GM12878 (cell line): ENCODE results near the gene C1orf21. TPM values are rescaled to one million over a fixed set of nuclear protein-coding genes. Genes with fewer than 3 reads are reported as not detected.

Source experiments
- ATAC-seq: fragments of 200-7000 bp; cut with Tn5 transposase; 3 replicates; pipeline ENCODE4 v1.9.1; 2020; ENCODE audit warnings: mild to moderate bottlenecking, moderate library complexity
- BruUV-seq: library from RNA; stranded (reverse); fragments of 400-500 nt; replicated peaks from 2 replicates; lab custom pipeline; 2021; lab: Mats Ljungman, UMichigan
- CTCF ChIA-PET: fragments of 300-600 bp; sonication (Branson Sonifier 250); formaldehyde crosslinking; extraction: SDS; loops from one replicate; lab custom pipeline; 2021; ENCODE audit warnings: inconsistent platforms; lab: Yijun Ruan, JAX
- POLR2A ChIA-PET: fragments of 350-600 bp; formaldehyde crosslinking; extraction: SDS; loops from one replicate; lab custom pipeline; 2021; ENCODE audit warnings: inconsistent platforms; lab: Charles Lee
- RAD21 ChIA-PET: fragments of 300-600 bp; sonication (Branson Sonifier 250); formaldehyde crosslinking; loops from one replicate; lab custom pipeline; 2023; ENCODE audit warnings: antibody characterized with exemption; ENCODE audit not compliant: unreplicated experiment; lab: Charles Lee
- SMC1A ChIA-PET: fragments of 300-600 bp; sonication (Branson Sonifier 250); formaldehyde crosslinking; loops from one replicate; lab custom pipeline; 2023; ENCODE audit not compliant: unreplicated experiment, uncharacterized antibody; lab: Charles Lee
- DNase-seq: peaks from one replicate; pipeline ENCODE4 v3.0.0-alpha.2; 2011; ENCODE audit warnings: low read depth, low spot score
- FAIRE-seq: peaks from 3 replicates; lab custom pipeline; 2011; peaks lifted over from hg19 to GRCh38; lab: Jason Lieb, UNC
- H2AFZ ChIP-seq: 2 replicates; pipeline ENCODE4 v1.6.0; 2011; ENCODE audit warnings: low read depth, low read length, control low read depth; ENCODE audit not compliant: control insufficient read depth
- H3K27ac ChIP-seq: 2 replicates; pipeline ENCODE4 v1.5.1; 2011; ENCODE audit warnings: control low read depth; ENCODE audit not compliant: control insufficient read depth, insufficient read depth
- H3K27me3 ChIP-seq, 2 experiments: replicated peaks in 1 of 2; 2 replicates each; pipeline versions ENCODE4 v1.6.0 to v1.6.1; 2011; ENCODE audit warnings: low read length in 1 of 2; ENCODE audit not compliant: control insufficient read depth in 2 of 2, insufficient read depth in 2 of 2
- H3K36me3 ChIP-seq, 2 experiments: 2 replicates each; pipeline ENCODE4 v1.5.1; 2011; ENCODE audit warnings: low read length in 1 of 2; ENCODE audit not compliant: control insufficient read depth in 2 of 2, insufficient read depth in 2 of 2
- H3K4me1 ChIP-seq: 2 replicates; pipeline ENCODE4 v1.6.1; 2011; ENCODE audit warnings: mild to moderate bottlenecking, low read length, moderate library complexity, mixed read lengths; ENCODE audit not compliant: control insufficient read depth, insufficient read depth
- H3K4me2 ChIP-seq: 2 replicates; pipeline ENCODE4 v1.6.0; 2011; ENCODE audit warnings: control low read depth; ENCODE audit not compliant: control insufficient read depth, insufficient read depth
- H3K4me3 ChIP-seq: fragments of 200-600 bp; sonication (generic); 2 replicates; pipeline ENCODE4 v1.5.1; 2016
- H3K79me2 ChIP-seq: 2 replicates; pipeline ENCODE4 v1.6.0; 2011; ENCODE audit warnings: low read length; ENCODE audit not compliant: control insufficient read depth, insufficient read depth
- H3K9ac ChIP-seq: 2 replicates; pipeline ENCODE4 v1.8.0; 2011; ENCODE audit warnings: low read length, control low read depth, mixed read lengths; ENCODE audit not compliant: control insufficient read depth, insufficient read depth
- H3K9me3 ChIP-seq: replicated peaks from 3 replicates; pipeline ENCODE4 v1.5.1; 2011; ENCODE audit warnings: mild to moderate bottlenecking, low read length; ENCODE audit not compliant: control insufficient read depth, insufficient read depth
- H4K20me1 ChIP-seq: 2 replicates; pipeline ENCODE4 v1.6.0; 2011; ENCODE audit not compliant: control insufficient read depth, insufficient read depth
- ATF7 ChIP-seq: fragments of 450-650 bp; IDR thresholded peaks from 2 replicates; pipeline ENCODE4 v1.6.1; 2016; ENCODE audit warnings: low read depth, mild to moderate bottlenecking
- CBFB ChIP-seq: IDR thresholded peaks from 2 replicates; pipeline ENCODE4 v1.6.1; 2016; ENCODE audit warnings: antibody characterized with exemption, low read depth
- CEBPB ChIP-seq, 2 experiments: fragments of 150-350 bp in 1 of 2; IDR thresholded peaks; 2 replicates each; pipeline ENCODE4 v1.6.1; 2012 to 2014; ENCODE audit warnings: low read depth in 2 of 2, low read length in 2 of 2, borderline replicate concordance in 1 of 2, inconsistent platforms in 1 of 2
- E2F4 ChIP-seq: IDR thresholded peaks from 2 replicates; pipeline ENCODE4 v1.6.1; 2012; ENCODE audit warnings: low read depth, low read length, improper control_type of control experiment
- ESRRA ChIP-seq: IDR thresholded peaks from 2 replicates; pipeline ENCODE4 v1.6.1; 2012; ENCODE audit warnings: mild to moderate bottlenecking, low read length, improper control_type of control experiment
- EZH2 ChIP-seq: IDR thresholded peaks from 2 replicates; pipeline ENCODE4 v1.6.1; 2012; ENCODE audit warnings: low read depth, mild to moderate bottlenecking, control low read depth, inconsistent platforms, low read length, borderline replicate concordance; ENCODE audit not compliant: control insufficient read depth
- IRF3 ChIP-seq: fragments of 450-650 bp; IDR thresholded peaks from 2 replicates; pipeline ENCODE4 v1.6.1; 2014; ENCODE audit warnings: mild to moderate bottlenecking
- KLF5 ChIP-seq: fragments of 450-650 bp; IDR thresholded peaks from 2 replicates; pipeline ENCODE4 v1.6.1; 2014; ENCODE audit warnings: mild to moderate bottlenecking; ENCODE audit not compliant: partially characterized antibody
- POLR2AphosphoS5 ChIP-seq: IDR thresholded peaks from 2 replicates; pipeline ENCODE4 v1.6.1; 2011; ENCODE audit warnings: mild to moderate bottlenecking, low read length, inconsistent platforms
- RBBP5 ChIP-seq: fragments of 200-600 bp; sonication (generic); conservative IDR thresholded peaks from 2 replicates; pipeline ENCODE4 v1.6.1; 2016
- SIN3A ChIP-seq: IDR thresholded peaks from 2 replicates; pipeline ENCODE4 v1.6.1; 2012; ENCODE audit warnings: low read depth, low read length, improper control_type of control experiment
- SMC3 ChIP-seq: IDR thresholded peaks from 2 replicates; pipeline ENCODE4 v1.6.1; 2011; ENCODE audit warnings: low read length, improper control_type of control experiment, borderline replicate concordance
- TARDBP ChIP-seq: IDR thresholded peaks from 2 replicates; pipeline ENCODE4 v1.6.1; 2016; ENCODE audit warnings: borderline replicate concordance
- TCF3 ChIP-seq: IDR thresholded peaks from 2 replicates; pipeline ENCODE4 v1.6.1; 2012; ENCODE audit warnings: low read depth, mild to moderate bottlenecking, low read length, borderline replicate concordance; ENCODE audit not compliant: insufficient read depth
- YY1 ChIP-seq: IDR thresholded peaks from 2 replicates; pipeline ENCODE4 v1.6.1; 2011; ENCODE audit warnings: low read depth, mild to moderate bottlenecking, low read length
- ZNF622 ChIP-seq: fragments of 450-650 bp; IDR thresholded peaks from 2 replicates; pipeline ENCODE4 v1.6.1; 2017; ENCODE audit warnings: mild to moderate bottlenecking, inconsistent platforms
- WGBS: methylation state at CpG from one replicate; pipeline ENCODE4 v1.1.6; 2016; ENCODE audit warnings: low lambda C conversion rate; ENCODE audit not compliant: insufficient replicate concordance, insufficient coverage; ENCODE audit errors: missing lambda C conversion rate; 5-methylcytosine and 5-hydroxymethylcytosine counted together
- in situ Hi-C: fragments of 300-500 bp; cut with MboI; formaldehyde crosslinking; loops from 9 replicates; pipeline ENCODE4 v1.14.3; 2018; ENCODE audit warnings: mixed read lengths
- intact Hi-C: fragments of 100-400 bp; cut with micrococcal nuclease; formaldehyde crosslinking; loops from one replicate; pipeline ENCODE4 v1.14.2; 2022; ENCODE audit not compliant: unreplicated experiment
- polyA plus RNA-seq, 11 experiments: library from polyadenylated mRNA; depleted of rRNA in 4 of 11; unstranded in 6 of 11; stranded (reverse) in 5 of 11; fragments of >200 nt; fragmentation: Nextera tagmentation in 4 of 11; fragmentation: Illumina TruSeq in 1 of 11; extraction: Ambion mirVana in 4 of 11; extraction: Trizol in 1 of 11; gene quantifications; 1 replicate in 1 of 11; 2 replicates in 10 of 11; pipeline versions ENCODE4 v1.2.1 to v1.2.3, GENCODE V29; 2011 to 2016; ENCODE audit warnings: inconsistent platforms in 2 of 11, missing spikeins in 2 of 11, low read depth in 1 of 11
- total RNA-seq, 4 experiments: library from RNA; depleted of rRNA in 3 of 4; stranded (reverse); fragments of >200 nt in 3 of 4; fragmentation: Illumina TruSeq in 1 of 4; extraction: Trizol in 1 of 4; gene quantifications; 2 replicates each; pipeline versions ENCODE4 v1.2.1 to v1.2.3, GENCODE V29; 2013 to 2021
- TF ChIP-seq, protein P1 (sequence below): fragments of 450-650 bp; IDR thresholded peaks from 2 replicates; pipeline ENCODE4 v1.6.1; 2017; ENCODE audit warnings: mild to moderate bottlenecking, low read depth, inconsistent platforms; ENCODE audit not compliant: poor library complexity, severe bottlenecking
- TF ChIP-seq, protein P2 (sequence below): fragments of 450-650 bp; IDR thresholded peaks from 2 replicates; pipeline ENCODE4 v1.6.1; 2017; ENCODE audit warnings: antibody characterized with exemption, mild to moderate bottlenecking, moderate library complexity

Gene C1orf21
- total and polyA plus RNA-seq, 10 of the 15 experiments (the other 5 are each of a cell fraction or from before 2014, with no cell fraction given), result 0.03 to 1.6 (median 0.17) TPM; not detected in 3

DNA sequence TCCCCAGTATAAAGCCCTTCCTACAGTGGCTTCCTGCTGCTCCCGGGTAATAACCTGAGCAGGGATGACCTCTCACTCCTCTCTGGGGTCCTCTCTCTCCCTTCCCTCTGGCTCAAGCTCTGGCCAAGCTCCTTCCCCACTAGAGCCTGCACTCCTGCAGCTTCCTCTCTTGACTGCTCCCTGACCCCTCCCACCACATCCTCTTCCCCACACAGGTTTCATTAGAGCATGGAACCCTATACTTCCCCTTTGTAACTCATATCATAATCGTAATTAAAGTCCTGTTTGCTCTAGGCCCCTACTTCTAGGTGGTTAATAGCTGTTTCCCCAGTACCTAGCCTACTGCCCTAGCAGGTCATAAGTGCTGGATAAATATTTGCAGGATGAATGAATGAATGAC, 146.2 kb downstream of the C1orf21 start (continued):
- TF ChIP-seq, protein P1, sequence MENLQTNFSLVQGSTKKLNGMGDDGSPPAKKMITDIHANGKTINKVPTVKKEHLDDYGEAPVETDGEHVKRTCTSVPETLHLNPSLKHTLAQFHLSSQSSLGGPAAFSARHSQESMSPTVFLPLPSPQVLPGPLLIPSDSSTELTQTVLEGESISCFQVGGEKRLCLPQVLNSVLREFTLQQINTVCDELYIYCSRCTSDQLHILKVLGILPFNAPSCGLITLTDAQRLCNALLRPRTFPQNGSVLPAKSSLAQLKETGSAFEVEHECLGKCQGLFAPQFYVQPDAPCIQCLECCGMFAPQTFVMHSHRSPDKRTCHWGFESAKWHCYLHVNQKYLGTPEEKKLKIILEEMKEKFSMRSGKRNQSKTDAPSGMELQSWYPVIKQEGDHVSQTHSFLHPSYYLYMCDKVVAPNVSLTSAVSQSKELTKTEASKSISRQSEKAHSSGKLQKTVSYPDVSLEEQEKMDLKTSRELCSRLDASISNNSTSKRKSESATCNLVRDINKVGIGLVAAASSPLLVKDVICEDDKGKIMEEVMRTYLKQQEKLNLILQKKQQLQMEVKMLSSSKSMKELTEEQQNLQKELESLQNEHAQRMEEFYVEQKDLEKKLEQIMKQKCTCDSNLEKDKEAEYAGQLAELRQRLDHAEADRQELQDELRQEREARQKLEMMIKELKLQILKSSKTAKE, result no peak
- TF ChIP-seq YY1 (no peak), ESRRA (no peak), EZH2 (no peak)
- TF ChIP-seq, all 136 proteins: peak for 0

DNA sequence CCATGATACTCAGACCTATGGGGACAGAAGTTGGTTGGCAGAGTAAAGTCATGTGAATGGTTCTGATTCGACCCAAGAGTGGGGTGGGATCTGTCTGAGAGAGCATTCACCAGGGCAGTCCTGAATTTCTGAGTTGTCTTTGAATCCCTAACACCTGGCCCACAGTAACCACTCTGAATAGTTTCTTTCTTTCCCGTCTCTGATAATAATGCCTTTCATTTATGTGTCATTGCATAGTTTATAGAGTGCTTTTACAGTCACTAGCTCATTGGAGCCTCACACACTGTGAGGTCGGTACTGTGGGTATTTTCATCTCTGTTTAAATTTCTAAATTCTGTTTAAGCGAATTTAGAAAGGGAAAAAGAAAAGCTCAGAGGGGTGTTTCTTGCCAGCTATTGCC, 147.1 kb downstream of the C1orf21 start:
- CTCF ChIA-PET, result interaction anchor here (0.9 kb wide), 1 partner anchor 74 kb away, joined by 4 read pairs; no protein-coding TSS in a partner anchor
- WGBS, result 16% methylated on average over 4 of the region's 4 CpGs
- Histone ChIP-seq H4K20me1 (no peaks in the 10 kb centered on the region), H3K9ac (no peak overlapping the region), H2AFZ (no peak overlapping the region), H3K4me2 (no peak overlapping the region), H3K4me1 (no peaks in the 10 kb centered on the region), H3K27ac (no peak overlapping the region), H3K4me3 (no peak overlapping the region), H3K36me3 (no peaks in the 10 kb centered on the region), H3K27me3 (no peaks in the 10 kb centered on the region; a peak in 1 of 4 replicates), H3K79me2 (no peaks in the 10 kb centered on the region), H3K9me3 (no peaks in the 10 kb centered on the region; the same call in 2 of the 3 replicates)
- no TSS peak for BruUV-seq
- no peak for ATAC-seq
- intact Hi-C loops, result no loop called here
- DNase-seq, result no peak
- FAIRE-seq, result no peak
- POLR2A ChIA-PET, result no interaction called here
- in situ Hi-C loops, result no loop called here
- RAD21 ChIA-PET, result no interaction called here
- SMC1A ChIA-PET, result interaction anchor here (1.0 to 2.1 kb wide), 2 partner anchors 10 to 78 kb away, joined by 3 to 8 read pairs; no protein-coding TSS in a partner anchor
- TF ChIP-seq SMC3 (no peak), RBBP5 (no peak), TCF3 (no peak), POLR2AphosphoS5 (no peak), TARDBP (no peak), IRF3 (no peak), ATF7 (no peak), SIN3A (no peak), CBFB (no peak), E2F4 (no peak), KLF5 (no peak), ZNF622 (no peak), CEBPB (IDR thresholded peaks at IDR 0.05; ENCODE audit: borderline replicate concordance in 1 of 2, low read depth in 2 of 2, low read length in 2 of 2) (no peak)
- TF ChIP-seq, protein P2, sequence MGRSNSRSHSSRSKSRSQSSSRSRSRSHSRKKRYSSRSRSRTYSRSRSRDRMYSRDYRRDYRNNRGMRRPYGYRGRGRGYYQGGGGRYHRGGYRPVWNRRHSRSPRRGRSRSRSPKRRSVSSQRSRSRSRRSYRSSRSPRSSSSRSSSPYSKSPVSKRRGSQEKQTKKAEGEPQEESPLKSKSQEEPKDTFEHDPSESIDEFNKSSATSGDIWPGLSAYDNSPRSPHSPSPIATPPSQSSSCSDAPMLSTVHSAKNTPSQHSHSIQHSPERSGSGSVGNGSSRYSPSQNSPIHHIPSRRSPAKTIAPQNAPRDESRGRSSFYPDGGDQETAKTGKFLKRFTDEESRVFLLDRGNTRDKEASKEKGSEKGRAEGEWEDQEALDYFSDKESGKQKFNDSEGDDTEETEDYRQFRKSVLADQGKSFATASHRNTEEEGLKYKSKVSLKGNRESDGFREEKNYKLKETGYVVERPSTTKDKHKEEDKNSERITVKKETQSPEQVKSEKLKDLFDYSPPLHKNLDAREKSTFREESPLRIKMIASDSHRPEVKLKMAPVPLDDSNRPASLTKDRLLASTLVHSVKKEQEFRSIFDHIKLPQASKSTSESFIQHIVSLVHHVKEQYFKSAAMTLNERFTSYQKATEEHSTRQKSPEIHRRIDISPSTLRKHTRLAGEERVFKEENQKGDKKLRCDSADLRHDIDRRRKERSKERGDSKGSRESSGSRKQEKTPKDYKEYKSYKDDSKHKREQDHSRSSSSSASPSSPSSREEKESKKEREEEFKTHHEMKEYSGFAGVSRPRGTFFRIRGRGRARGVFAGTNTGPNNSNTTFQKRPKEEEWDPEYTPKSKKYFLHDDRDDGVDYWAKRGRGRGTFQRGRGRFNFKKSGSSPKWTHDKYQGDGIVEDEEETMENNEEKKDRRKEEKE, result no peak
